Tibial nerve (tissue), 4 donors: ENCODE results near the gene NHLRC2.

Experiments used
- EP300 ChIP-seq, 2 donors: sonication (generic); formaldehyde crosslinking; IDR thresholded peaks; one replicate each; pipeline ENCODE4 v1.6.1; 2017; ENCODE audit warnings: antibody characterized with exemption in 2 of 2, mild to moderate bottlenecking in 1 of 2
- TF ChIP-seq, protein P1 (sequence below), 5 experiments: fragments of 200-600 bp in 3 of 5; fragments of 450-650 bp in 2 of 5; sonication (generic) in 3 of 5; IDR thresholded peaks; one replicate each; pipeline ENCODE4 v1.5.1; 2016 to 2019; ENCODE audit warnings: antibody characterized with exemption in 5 of 5, mild to moderate bottlenecking in 3 of 5, moderate library complexity in 2 of 5

DNA sequence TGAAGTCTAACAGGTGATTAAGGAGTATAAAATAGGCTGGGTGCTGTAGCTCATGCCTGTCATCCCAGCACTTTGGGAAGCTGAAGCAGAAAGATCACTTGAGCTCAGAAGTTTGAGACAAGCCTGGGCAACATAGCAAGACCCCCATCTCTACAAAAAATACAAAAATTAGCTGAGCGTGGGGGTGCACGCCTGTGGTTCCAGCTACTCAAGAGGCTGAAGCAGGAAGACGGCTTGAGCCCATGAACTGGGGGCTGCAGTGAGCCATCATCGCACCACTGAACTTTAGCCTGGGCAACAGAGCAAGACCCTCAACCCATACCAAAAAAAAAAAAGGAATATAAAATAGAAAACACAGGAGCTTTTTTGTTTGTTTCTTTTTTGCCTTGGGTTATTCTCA, 48.0 kb upstream of the NHLRC2 start:
- TF ChIP-seq, protein P1, sequence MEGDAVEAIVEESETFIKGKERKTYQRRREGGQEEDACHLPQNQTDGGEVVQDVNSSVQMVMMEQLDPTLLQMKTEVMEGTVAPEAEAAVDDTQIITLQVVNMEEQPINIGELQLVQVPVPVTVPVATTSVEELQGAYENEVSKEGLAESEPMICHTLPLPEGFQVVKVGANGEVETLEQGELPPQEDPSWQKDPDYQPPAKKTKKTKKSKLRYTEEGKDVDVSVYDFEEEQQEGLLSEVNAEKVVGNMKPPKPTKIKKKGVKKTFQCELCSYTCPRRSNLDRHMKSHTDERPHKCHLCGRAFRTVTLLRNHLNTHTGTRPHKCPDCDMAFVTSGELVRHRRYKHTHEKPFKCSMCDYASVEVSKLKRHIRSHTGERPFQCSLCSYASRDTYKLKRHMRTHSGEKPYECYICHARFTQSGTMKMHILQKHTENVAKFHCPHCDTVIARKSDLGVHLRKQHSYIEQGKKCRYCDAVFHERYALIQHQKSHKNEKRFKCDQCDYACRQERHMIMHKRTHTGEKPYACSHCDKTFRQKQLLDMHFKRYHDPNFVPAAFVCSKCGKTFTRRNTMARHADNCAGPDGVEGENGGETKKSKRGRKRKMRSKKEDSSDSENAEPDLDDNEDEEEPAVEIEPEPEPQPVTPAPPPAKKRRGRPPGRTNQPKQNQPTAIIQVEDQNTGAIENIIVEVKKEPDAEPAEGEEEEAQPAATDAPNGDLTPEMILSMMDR (IDR thresholded peaks at IDR 0.05): no peak
- TF ChIP-seq EP300 (IDR thresholded peaks at IDR 0.05): no peak
